Suprapubic skin (tissue), 4 donors: ENCODE data around the gene ANKRD11. TPM values are rescaled to one million over a fixed set of nuclear protein-coding genes. Genes with fewer than 3 reads are reported as not detected.
"Not testable (repeated sequence)": the region's sequence is repeated elsewhere in the genome, so short reads cannot be mapped to it uniquely, and the experiment has no call there.

ENCODE experiments used
- DNase-seq, 2 donors: peaks; one replicate each; pipeline ENCODE4 v3.0.0-alpha.2; 2019; ENCODE audit warnings: low spot score in 2 of 2
- H3K27ac ChIP-seq: fragments of 200-600 bp; sonication (generic); one replicate; pipeline ENCODE4 v1.5.1; 2019
- H3K27me3 ChIP-seq: fragments of 200-600 bp; sonication (generic); one replicate; pipeline ENCODE4 v1.5.1; 2019
- H3K36me3 ChIP-seq: fragments of 200-600 bp; sonication (generic); one replicate; pipeline ENCODE4 v1.5.1; 2019
- H3K4me1 ChIP-seq: fragments of 200-600 bp; sonication (generic); one replicate; pipeline ENCODE4 v1.5.1; 2019
- H3K4me3 ChIP-seq: fragments of 200-600 bp; sonication (generic); one replicate; pipeline ENCODE4 v1.5.1; 2019; ENCODE audit warnings: mild to moderate bottlenecking
- H3K9me3 ChIP-seq: fragments of 200-600 bp; sonication (generic); one replicate; pipeline ENCODE4 v1.5.1; 2019
- CTCF ChIP-seq, 2 donors: fragments of 200-600 bp in 1 of 2; fragments of 450-650 bp in 1 of 2; sonication (generic) in 1 of 2; IDR thresholded peaks; one replicate each; pipeline ENCODE4 v1.5.1; 2016 to 2019; ENCODE audit warnings: antibody characterized with exemption in 2 of 2, mild to moderate bottlenecking in 1 of 2, moderate library complexity in 1 of 2
- EP300 ChIP-seq: sonication (generic); formaldehyde crosslinking; IDR thresholded peaks from one replicate; pipeline ENCODE4 v1.6.1; 2017; ENCODE audit warnings: antibody characterized with exemption
- POLR2A ChIP-seq, 2 donors: fragments of 450-650 bp; IDR thresholded peaks; one replicate each; pipeline ENCODE4 v1.6.1; 2017; ENCODE audit warnings: antibody characterized with exemption in 2 of 2, mild to moderate bottlenecking in 2 of 2, moderate library complexity in 2 of 2
- POLR2AphosphoS5 ChIP-seq, 3 donors: sonication (generic); formaldehyde crosslinking; IDR thresholded peaks; one replicate each; pipeline ENCODE4 v1.6.1; 2017; ENCODE audit warnings: antibody characterized with exemption in 3 of 3
- WGBS: methylation state at CpG from one replicate; pipeline ENCODE4 v1.1.5; 2018; 5-methylcytosine and 5-hydroxymethylcytosine counted together
- total RNA-seq, 4 donors: library from RNA; depleted of rRNA; stranded (reverse); fragments of >200 nt; gene quantifications; one replicate each; pipeline ENCODE4 v1.1.0, GENCODE V29; 2016

Gene ANKRD11
- total RNA-seq, 4 donors from 2014 or later, result 85.4 to 212 (median 127) TPM

- Histone ChIP-seq H3K27me3 (no peaks in the 10 kb centered on the region), H3K4me3 (no peak overlapping the region), H3K27ac (no peak overlapping the region), H3K4me1 (peaks cover 34% of the 10 kb centered on the region), H3K36me3 (no peaks in the 10 kb centered on the region), H3K9me3 (no peaks in the 10 kb centered on the region)
- 84% methylated on average over 10 of the region's 10 CpGs for WGBS
- no peak for DNase-seq
- no peak for TF ChIP-seq CTCF (IDR thresholded peaks at IDR 0.05)
- no peak for TF ChIP-seq POLR2AphosphoS5 (IDR thresholded peaks at IDR 0.05)
Observed at GRCh38 chr16:89426736-89427530, 63.4 kb downstream of the ANKRD11 start.

GRCh38 chr16:89425523-89425922, 64.8 kb downstream of the ANKRD11 start:
- H3K9me3 ChIP-seq, result no peaks in the 10 kb centered on the region
- no peak for DNase-seq
- no peak overlapping the region for H3K4me3 ChIP-seq
- H3K4me1 ChIP-seq, result peaks cover 20% of the 10 kb centered on the region
- 77% methylated on average over 10 of the region's 10 CpGs for WGBS
- H3K36me3 ChIP-seq, result no peaks in the 10 kb centered on the region
- H3K27ac ChIP-seq, result no peak overlapping the region
- no peaks in the 10 kb centered on the region for H3K27me3 ChIP-seq
- TF ChIP-seq POLR2AphosphoS5 (IDR thresholded peaks at IDR 0.05), result no peak

- no peaks in the 10 kb centered on the region for H3K9me3 ChIP-seq
- 86% methylated on average over 21 of the region's 21 CpGs for WGBS
- TF ChIP-seq POLR2AphosphoS5 (IDR thresholded peaks at IDR 0.05) (no peak), CTCF (IDR thresholded peaks at IDR 0.05) (no peak), POLR2A (IDR thresholded peaks at IDR 0.05) (no peak), EP300 (no peak)
- H3K36me3 ChIP-seq, result no peaks in the 10 kb centered on the region
- H3K4me1 ChIP-seq, result peaks cover 19% of the 10 kb centered on the region
- H3K27me3 ChIP-seq, result no peaks in the 10 kb centered on the region
- no peak overlapping the region for H3K27ac ChIP-seq
- no peak for DNase-seq
- no peak overlapping the region for H3K4me3 ChIP-seq
Observed at GRCh38 chr16:89423681-89424260, 66.6 kb downstream of the ANKRD11 start.

GRCh38 chr16:89422905-89423630, 67.3 kb downstream of the ANKRD11 start:
- no peak for TF ChIP-seq POLR2AphosphoS5 (IDR thresholded peaks at IDR 0.05)
- no peak for TF ChIP-seq CTCF (IDR thresholded peaks at IDR 0.05)
- no peak for TF ChIP-seq EP300
- no peak for TF ChIP-seq POLR2A (IDR thresholded peaks at IDR 0.05)
- Histone ChIP-seq H3K4me3 (no peak overlapping the region), H3K36me3 (no peaks in the 10 kb centered on the region), H3K27me3 (no peaks in the 10 kb centered on the region), H3K27ac (no peak overlapping the region), H3K9me3 (no peaks in the 10 kb centered on the region), H3K4me1 (peaks cover 20% of the 10 kb centered on the region)
- WGBS, result 78% methylated on average over 10 of the region's 16 CpGs
- no peak for DNase-seq

GRCh38 chr16:89422527-89422904, 67.8 kb downstream of the ANKRD11 start:
- Histone ChIP-seq H3K36me3 (no peaks in the 10 kb centered on the region), H3K9me3 (no peaks in the 10 kb centered on the region), H3K27ac (no peak overlapping the region), H3K4me3 (no peak overlapping the region), H3K4me1 (peaks cover 25% of the 10 kb centered on the region), H3K27me3 (no peaks in the 10 kb centered on the region)
- TF ChIP-seq CTCF (IDR thresholded peaks at IDR 0.05) (no peak), POLR2AphosphoS5 (IDR thresholded peaks at IDR 0.05) (no peak), POLR2A (IDR thresholded peaks at IDR 0.05) (no peak), EP300 (no peak)
- 75% methylated on average over 12 of the region's 12 CpGs for WGBS
- no peak for DNase-seq

- peaks cover 35% of the 10 kb centered on the region for H3K4me1 ChIP-seq
- WGBS, result 90% methylated on average over 2 of the region's 23 CpGs
- not testable (repeated sequence) for H3K9me3 ChIP-seq, H3K27me3 ChIP-seq, DNase-seq, H3K27ac ChIP-seq, H3K36me3 ChIP-seq, H3K4me3 ChIP-seq
Observed at GRCh38 chr16:89421300-89421699, 69.1 kb downstream of the ANKRD11 start.
